Measurements from ENCODE around the gene APOL3.
A peak's percentile ranks its signal among the peaks of the same experiment; 100 is the strongest.
"Not testable (repeated sequence)": the region's sequence is repeated elsewhere in the genome, so short reads cannot be mapped to it uniquely, and the experiment has no call there.

Gene APOL3

DNA sequence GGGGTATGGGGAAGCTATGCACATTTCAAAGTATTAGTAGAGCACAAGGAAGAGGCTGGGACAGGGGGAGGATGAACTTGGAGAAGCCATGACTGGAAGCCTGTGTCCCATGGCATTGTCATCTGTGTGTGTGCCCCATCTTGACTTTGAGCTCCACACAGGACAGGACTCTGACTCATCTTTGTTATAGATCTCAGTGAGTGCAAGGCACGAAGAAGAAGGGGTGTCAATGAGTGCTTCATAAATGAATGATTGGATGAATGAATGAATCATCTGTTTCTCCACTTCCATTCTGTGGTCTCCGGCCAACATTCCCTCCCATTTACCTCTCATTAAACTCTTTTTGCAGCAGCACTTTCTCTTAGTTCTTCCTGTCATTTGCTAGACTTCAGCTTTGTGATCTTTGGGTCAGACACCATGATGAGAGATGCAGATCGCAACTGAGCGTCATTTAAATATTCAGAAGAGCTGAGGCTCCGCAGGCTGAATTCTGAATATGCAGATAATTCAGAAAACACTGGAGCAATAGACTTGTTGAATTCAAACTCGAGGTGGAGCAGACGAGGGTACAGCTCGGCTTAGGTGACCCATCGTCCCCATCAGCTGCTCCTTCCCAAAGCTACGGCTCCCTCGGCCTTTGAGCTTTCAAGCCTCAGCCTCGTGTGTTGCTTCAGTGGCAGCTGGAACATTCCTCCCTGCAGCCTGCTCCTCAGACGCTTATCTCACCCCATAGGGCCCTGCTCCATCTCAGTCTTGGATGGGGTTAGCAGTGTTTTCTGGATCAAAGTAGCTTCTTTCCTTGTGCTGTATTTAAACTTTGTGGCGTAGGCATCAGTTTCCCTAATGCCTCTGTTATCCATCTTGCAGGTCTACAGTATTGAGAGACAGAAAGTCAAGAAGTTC, 30.8 kb downstream of the APOL3 start:
- DNase-seq: no peak

- no peak for DNase-seq
Observed at GRCh38 chr22:36129071-36129470, 31.5 kb downstream of the APOL3 start.

DNA sequence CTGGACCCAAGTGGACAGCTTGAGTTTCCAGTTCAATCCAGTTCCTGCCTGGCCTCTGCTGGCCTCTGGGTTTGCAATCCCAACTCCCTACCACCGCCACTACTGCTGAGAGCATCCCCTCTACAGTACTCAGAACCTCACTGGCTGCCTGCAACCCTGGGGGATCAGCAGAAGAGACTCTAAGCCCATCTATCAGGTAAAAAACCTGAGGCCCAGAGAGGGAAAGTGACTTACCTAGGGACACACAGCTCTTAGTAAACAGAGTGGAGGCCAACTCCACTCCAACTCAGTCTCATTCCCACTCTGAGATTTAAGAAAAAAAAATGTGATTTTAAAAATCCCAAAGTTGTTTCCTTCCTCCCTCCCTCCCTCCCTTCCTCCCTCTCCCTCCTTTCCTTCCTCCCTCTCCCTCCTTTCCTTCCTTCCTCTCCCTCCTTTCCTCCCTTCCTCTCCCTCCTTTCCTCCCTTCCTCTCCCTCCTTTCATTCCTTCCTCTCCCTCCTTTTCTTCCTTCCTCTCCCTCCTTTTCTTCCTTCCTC, 34.5 kb downstream of the APOL3 start:
- no peak for DNase-seq

- DNase-seq: no peak
Observed at GRCh38 chr22:36125434-36125833, 35.1 kb downstream of the APOL3 start.

DNA sequence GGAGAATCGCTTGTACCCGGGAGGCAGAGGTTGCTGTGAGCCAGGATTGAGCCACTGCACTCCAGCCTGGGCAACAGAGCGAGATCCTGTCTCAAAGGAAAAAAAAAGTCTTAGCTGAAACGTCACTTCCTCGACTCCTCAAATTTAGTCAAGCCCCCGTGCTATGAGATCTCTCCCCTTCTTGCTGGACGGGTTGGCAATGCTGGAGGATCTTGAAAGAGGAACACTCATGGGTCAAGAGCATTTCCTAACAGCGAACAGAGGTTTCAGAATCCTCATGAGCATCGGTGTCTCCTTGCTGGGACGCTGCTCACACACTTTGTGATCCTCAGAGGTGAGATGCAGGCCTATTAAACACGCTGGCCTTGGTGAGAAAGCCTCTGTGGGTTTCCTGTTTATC, 35.9 kb downstream of the APOL3 start:
- DNase-seq: no peak

DNA sequence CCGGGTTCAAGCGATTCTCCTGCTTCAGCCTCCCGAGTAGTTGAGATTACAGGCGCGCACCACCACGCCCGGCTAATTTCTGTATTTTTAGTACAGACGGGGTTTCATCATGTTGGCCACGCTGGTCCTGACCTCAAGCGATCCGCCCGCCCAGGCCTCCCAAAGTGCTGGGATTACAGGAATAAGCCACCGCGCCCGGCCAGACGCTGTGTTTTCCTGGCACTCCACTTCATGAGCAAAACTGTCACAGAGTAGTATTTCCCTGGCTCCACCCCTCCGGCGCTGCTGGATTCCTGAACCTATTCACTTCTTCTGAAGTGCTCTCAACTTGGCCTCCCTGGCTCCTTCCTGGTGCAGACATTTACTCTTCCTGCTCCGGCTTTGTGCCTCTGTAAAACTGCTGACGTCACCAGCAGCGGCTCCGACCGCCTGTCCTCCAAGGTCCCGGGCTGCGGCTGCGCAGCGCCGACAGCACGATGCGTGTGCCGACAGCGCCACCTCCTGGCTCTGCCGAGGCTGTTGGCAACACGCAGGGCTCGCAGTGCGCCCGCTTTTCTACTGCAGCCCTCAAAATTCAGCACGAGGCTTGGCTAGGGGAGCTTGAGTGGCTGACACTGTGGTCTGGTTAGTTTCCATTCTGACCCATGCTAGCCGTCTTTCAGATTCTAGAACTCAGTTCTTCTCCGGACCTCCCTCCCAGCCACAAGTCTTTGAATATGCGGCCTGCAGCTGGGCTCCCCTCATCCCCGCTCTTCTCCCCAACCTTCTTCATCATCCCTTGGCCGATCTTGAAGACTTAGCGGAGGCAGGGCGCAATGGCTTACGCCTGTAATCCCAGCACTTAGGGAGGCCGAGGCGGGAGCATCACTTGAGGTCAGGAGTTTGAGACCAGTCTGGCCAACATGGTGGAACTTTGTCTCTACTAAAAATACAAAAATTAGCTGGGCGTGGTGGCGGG, 36.6 kb downstream of the APOL3 start:
- DNase-seq: peak; percentile 90 to 93

DNA sequence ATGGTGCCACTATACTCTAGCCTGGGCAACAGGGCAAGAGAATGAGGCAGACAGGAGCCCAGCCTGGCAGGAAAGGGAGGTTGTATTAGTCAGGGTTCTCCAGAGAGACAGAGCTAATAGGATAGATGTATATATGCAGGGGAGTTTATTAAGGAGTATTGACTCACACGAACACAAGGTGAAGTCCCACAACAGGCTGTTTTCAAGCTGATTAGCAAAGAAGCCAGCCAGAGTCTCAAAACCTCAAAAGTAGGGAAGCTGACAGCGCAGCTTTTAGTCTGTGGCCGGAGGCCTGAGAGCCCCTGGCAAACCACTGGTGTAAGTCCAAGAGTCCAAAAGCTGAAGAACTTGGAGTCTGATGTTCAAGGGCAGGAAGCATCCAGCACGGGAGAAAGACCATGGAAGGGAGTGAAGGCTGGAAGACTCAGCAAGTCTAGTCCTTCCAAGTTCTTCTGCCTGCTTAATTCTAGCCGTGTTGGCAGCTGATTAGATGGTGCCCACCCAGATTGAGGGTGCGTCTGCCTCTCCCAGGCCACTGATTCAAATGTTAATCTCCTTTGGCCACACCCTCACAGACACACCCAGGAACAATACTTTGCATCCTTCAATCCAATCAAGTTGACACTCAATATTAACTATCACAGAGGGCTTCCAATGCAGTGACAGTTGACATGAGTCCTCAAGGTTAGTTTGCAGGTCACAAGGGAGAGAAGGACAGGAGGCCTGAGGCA, 39.8 kb downstream of the APOL3 start:
- not testable (repeated sequence) for DNase-seq

GRCh38 chr22:36117053-36117554, 43.5 kb downstream of the APOL3 start:
- no peak for DNase-seq

GRCh38 chr22:36116127-36116526, 44.4 kb downstream of the APOL3 start:
- DNase-seq: no peak

GRCh38 chr22:36113121-36113520, 47.4 kb downstream of the APOL3 start:
- no peak for DNase-seq

GRCh38 chr22:36111316-36111715, 49.2 kb downstream of the APOL3 start:
- DNase-seq: no peak

GRCh38 chr22:36110306-36110881, 50.2 kb downstream of the APOL3 start:
- DNase-seq: no peak

- no peak for DNase-seq
Observed at GRCh38 chr22:36107436-36107835, 53.1 kb downstream of the APOL3 start.

- DNase-seq: no peak
Observed at GRCh38 chr22:36106910-36107309, 53.6 kb downstream of the APOL3 start.

GRCh38 chr22:36104988-36105387, 55.6 kb downstream of the APOL3 start:
- DNase-seq: no peak

GRCh38 chr22:36104435-36104834, 56.1 kb downstream of the APOL3 start:
- DNase-seq: no peak

- no peak for DNase-seq
Observed at GRCh38 chr22:36103891-36104290, 56.7 kb downstream of the APOL3 start.

DNA sequence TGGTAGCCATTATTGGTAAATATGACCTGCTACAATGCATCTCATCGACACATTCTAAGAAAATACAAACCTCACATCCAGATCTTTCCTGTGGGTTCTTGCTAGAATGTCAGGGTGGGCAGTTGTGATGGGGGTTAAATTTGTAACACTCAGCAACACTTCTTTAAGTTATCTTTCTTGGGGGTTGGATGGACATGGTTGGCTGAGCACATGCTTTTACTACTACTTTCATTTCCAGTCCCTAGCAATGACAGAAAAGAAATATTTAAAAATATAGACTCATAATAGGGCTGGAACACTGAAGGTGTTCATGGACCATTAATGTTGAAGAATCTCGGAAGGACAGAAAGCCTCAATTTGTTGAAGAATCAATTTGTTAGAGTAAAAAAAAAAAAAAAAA, 57.6 kb downstream of the APOL3 start:
- DNase-seq: no peak

- no peak for DNase-seq
Observed at GRCh38 chr22:36101756-36102155, 58.8 kb downstream of the APOL3 start.

GRCh38 chr22:36100908-36101307, 59.6 kb downstream of the APOL3 start:
- not testable (repeated sequence) for DNase-seq

GRCh38 chr22:36100134-36100824, 60.3 kb downstream of the APOL3 start:
- no peak for DNase-seq

Measured in activated CD4-positive, alpha-beta T cell treated with anti-CD3 and anti-CD28 coated beads, Interleukin-2, amount 50 U/mL, for 48 hours (primary cell).